GM12875 (cell line): Measurements from ENCODE around the gene ERCC4.

ENCODE experiments used
- H3K4me3 ChIP-seq: one replicate; pipeline ENCODE4 v1.5.1; 2011; ENCODE audit warnings: low read depth, low read length, control low read depth
- TF ChIP-seq, protein P1 (sequence below): IDR thresholded peaks from 2 replicates; pipeline ENCODE4 v1.5.1; 2011; ENCODE audit warnings: low read depth, mild to moderate bottlenecking, control low read depth, inconsistent platforms, low read length, moderate library complexity, borderline replicate concordance; ENCODE audit not compliant: insufficient read depth

Gene ERCC4

DNA sequence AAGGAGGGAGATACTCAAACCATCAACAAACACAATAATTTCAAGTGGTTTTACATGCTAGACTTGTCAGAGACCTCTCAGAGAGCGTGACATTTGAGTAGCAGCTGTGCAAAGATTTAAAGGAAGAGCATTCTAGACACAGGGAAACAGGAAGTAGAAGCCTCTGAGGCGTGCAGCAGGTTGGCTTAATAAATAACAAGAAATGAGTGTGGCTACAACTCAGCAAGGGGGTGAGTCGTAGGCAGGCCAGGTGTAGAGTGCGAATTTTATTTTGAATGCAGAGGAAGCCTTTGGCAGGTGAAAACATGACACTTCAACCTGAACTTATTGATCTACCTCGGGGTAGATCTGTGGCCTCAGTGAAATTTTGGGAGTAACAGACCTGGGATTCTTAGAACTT, 78.0 kb downstream of the ERCC4 start:
- TF ChIP-seq, protein P1, sequence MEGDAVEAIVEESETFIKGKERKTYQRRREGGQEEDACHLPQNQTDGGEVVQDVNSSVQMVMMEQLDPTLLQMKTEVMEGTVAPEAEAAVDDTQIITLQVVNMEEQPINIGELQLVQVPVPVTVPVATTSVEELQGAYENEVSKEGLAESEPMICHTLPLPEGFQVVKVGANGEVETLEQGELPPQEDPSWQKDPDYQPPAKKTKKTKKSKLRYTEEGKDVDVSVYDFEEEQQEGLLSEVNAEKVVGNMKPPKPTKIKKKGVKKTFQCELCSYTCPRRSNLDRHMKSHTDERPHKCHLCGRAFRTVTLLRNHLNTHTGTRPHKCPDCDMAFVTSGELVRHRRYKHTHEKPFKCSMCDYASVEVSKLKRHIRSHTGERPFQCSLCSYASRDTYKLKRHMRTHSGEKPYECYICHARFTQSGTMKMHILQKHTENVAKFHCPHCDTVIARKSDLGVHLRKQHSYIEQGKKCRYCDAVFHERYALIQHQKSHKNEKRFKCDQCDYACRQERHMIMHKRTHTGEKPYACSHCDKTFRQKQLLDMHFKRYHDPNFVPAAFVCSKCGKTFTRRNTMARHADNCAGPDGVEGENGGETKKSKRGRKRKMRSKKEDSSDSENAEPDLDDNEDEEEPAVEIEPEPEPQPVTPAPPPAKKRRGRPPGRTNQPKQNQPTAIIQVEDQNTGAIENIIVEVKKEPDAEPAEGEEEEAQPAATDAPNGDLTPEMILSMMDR: no peak
- H3K4me3 ChIP-seq: no peak overlapping the region

DNA sequence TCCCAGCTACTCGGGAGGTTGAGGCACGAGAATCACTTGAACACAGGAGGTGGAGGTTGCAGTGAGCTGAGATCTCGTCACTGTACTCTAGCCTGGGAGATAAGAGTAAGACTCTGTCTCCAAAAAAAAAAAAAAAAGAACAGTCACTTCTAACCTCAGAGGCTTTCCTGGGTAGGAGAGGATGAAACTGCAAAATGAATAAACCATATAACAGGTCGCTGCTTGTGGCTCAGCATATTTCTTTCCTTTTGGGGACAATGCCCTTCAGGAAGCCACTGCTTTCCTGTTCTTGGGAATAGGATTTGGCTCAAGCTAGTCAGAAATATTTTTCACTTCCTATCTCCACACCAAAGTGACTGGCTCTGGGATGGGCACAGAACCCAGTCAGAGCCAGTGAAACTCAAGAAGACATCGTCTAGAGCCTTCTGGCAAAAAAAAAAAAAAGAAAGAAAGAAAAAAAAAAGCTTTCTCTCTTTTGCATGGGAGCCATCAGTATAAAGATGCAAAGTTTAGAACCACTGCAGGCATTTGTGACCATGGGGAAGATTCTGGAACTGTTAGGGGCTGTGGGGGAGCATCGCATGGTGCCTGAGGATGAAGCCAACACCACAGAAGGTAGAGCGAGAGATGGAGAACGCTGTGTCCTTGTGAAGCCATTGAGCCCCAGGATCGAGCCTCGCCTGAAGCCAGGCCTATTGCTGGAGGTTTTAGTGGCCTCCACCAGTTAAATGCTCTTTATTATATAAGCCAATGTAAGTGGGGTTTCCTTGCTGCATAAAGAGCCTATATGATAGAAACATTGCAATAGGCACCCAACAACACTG, 79.3 kb downstream of the ERCC4 start:
- TF ChIP-seq, protein P1: no peak
- no peak overlapping the region for H3K4me3 ChIP-seq

GRCh38 chr16:13999895-14000425, 80.0 kb downstream of the ERCC4 start:
- TF ChIP-seq, protein P1: no peak
- H3K4me3 ChIP-seq: no peak overlapping the region

- H3K4me3 ChIP-seq: no peak overlapping the region
- TF ChIP-seq, protein P1: no peak
These were observed 81.6 kb downstream of the ERCC4 start for GRCh38 chr16:14001521-14001920.
